GM19023 (cell line): Measurements from ENCODE around the gene PSMB1.

Source experiments
- ATAC-seq: cut with Tn5 transposase; IDR thresholded peaks from one replicate; pipeline ENCODE4 v1.9.1; 2021; ENCODE audit warnings: mild to moderate bottlenecking, moderate library complexity; ENCODE audit not compliant: unreplicated experiment

PSMB1 gene

GRCh38 chr6:170552765-170553533 is at the start of gene PSMB1:
PSMB1 (minus strand) TSS chr6:170553307; CDS start chr6:170553242, 65 bp downstream.
- peak; percentile 61 for ATAC-seq

GRCh38 chr6:170597278-170597677 is 44.2 kb upstream of the PSMB1 start:
- no peak for ATAC-seq

- ATAC-seq = no peak
Measured at GRCh38 chr6:170596426-170596825, 43.3 kb upstream of the PSMB1 start.

- ATAC-seq = no peak
Measured at GRCh38 chr6:170590725-170591124, 37.6 kb upstream of the PSMB1 start.

- ATAC-seq = peak; percentile 37
Measured at GRCh38 chr6:170584954-170585498, 31.9 kb upstream of the PSMB1 start.

GRCh38 chr6:170584181-170584953 is 31.3 kb upstream of the PSMB1 start, which contains the start of gene PDCD2:
PDCD2 (minus strand) TSS chr6:170584637; CDS start chr6:170584581, 56 bp downstream.
- ATAC-seq = peak; percentile 96

DNA sequence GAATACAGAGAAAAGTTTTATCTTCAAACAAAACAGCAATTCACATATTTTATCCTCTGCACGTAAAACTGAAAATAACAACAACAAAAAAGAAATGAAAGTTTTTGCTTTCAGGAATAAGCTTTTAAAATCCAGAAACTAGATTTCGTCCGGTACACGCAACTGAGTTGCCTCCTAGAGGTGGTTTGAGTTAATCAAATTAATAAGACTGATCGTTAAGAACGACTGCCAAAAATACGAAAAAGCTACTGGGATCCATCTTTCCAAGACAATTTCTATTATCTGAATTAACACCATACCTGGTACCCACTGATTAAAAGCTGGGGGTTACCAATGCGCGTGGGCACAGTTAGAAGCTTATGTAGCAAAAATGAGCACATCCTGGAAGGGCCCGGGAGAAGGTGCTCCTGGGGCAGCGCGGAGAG is 30.7 kb upstream of the PSMB1 start:
- ATAC-seq = no peak

DNA sequence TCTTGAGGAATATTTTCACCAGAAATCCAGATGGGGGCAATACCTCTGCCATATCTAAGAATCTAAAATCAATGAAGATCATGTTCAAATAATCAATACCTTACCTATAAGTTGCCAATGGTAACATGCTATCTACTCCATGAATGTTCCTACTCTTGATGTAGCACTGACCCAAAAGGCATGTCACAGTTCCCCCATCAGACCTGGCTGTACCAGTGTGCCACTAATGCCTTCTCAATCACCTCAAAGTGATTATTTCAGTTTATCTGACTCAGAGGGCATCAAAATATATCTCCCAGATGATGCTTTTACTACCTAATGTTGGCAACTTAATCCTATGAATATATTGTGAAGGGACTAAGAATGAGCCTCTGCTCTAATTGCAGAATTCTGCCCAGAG is 25.8 kb upstream of the PSMB1 start:
- no peak for ATAC-seq

DNA sequence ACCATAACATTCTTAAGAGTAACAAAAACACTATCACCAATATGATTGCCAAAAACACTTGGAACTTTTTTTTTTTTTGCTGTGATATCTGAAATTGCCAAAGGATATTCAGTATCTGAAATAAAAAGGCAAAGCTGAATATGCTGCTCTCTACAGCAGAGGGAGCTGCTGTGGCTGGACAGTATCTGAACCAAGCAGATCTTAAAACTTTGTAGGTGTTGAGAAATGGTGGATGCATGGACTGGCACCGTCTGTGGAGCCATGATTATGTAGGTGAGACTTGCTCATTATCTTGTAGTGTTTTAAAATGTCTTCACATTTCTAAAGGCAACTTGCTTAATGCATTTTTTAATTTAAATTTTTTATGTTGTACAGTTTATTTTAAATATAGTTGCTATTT is 22.1 kb upstream of the PSMB1 start:
- no peak for ATAC-seq

DNA sequence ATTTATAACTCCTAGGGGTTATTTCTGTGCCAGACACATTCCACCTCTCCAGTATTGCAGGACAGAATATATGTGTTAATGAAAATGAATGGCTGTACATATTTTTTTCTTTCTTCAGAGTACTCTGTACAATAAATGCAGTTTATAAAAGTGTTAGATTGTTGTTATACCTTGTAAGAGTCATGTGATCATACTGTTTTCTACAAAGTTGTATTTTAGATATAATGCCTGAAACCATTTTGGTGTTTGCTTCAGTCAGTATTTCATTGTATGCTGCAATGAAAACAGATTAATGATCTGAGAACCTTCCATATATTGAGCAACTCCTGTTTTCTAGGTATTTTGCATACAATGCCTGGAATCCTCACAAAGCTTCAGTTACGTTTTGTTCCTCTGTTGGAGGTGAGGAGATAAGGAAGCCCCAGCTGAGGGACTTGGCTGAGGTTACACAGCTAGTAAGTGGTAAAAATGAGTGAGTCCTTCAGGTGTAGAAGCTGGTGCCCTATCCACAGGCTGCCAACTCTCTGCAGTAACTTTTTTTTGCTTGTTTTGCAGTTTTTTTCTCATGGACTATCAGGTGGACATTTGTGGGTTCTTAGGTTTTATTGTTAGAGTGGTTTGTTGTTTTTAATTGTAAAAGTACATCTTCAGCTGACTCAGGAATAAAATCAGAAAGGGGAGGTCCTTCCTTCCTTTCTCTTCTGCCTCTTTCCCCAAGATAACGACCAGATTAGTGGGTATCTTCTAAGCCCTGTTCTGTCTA is 19.8 kb upstream of the PSMB1 start:
- ATAC-seq = no peak

GRCh38 chr6:170564936-170565530 is 11.9 kb upstream of the PSMB1 start:
- ATAC-seq = no peak

DNA sequence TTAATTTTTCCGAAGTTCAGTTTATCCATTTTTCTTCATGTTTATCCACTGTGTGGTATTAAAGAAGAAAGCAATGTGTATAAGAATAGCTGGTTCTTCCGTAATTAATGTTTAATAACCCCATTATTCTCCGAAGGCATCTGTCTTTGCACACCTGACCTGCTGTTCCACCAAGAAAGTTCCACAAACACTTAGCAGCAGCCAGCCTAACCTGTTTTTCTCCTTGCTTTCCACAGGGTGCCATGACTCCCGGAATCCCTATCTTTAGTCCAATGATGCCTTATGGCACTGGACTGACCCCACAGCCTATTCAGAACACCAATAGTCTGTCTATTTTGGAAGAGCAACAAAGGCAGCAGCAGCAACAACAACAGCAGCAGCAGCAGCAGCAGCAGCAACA is 8.4 kb upstream of the PSMB1 start:
- no peak for ATAC-seq

GRCh38 chr6:170555305-170555704 is 2.2 kb upstream of the PSMB1 start:
- no peak for ATAC-seq

GRCh38 chr6:170554796-170555137 is 1.7 kb upstream of the PSMB1 start:
- ATAC-seq = no peak

- ATAC-seq = peak; percentile 95
Measured at GRCh38 chr6:170554013-170554795, 1.1 kb upstream of the PSMB1 start, which contains the start of gene TBP. TBP (plus strand) TSS chr6:170554369; CDS start chr6:170557030, 2,661 bp downstream.

- peak; percentile 36 for ATAC-seq
Measured at GRCh38 chr6:170553534-170554012, 466 bp upstream of the PSMB1 start.

DNA sequence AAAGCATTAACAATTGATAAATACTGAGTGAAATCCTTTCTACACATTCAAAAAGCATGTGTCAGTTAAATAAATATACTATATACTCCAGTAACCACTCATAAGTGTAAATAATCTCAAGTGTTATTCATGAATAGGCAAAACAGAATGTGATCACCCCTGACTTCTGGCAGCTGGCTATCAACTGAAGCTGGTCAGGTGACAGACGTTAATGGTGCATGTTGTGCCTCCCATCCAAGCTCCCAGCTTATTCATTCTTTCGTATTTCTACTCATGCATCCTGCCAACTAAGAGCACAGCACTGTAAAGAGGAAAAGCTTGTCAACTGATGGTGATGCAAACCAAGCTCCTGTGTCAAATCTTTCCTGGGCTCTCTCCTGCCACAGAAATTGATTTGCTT is 7.7 kb downstream of the PSMB1 start:
- ATAC-seq = no peak

DNA sequence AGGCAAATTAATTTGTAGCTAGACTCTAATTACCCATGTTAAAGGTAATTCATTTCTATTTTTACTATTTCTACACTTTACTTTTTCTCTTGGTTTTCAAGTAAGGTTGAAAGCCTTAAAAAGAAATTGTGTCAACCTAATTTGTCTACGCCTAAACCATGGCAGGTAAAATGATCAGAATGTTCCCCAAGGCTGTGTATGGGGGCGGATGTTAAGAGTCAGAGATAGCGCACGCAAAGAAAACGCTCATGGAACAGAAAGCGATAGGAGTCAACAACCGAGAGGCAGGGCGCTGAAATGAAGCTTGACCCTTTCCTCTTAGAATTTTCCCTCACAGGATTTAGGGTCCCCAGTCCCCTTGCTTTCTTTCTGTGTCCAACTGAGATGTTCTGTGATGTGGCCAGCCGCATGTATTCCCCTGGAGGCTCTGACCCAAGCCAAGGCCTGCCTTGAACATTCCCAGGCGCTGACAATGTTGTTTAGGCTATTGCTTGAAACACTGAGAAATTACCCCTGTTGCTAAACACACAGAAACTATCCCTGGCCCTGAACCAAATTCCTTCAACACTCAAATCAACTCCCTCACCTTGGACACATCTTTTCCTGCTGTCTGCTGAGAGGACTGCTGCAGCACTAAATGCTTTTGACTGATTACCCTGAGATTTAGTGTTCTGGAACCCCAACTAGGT is 10.9 kb downstream of the PSMB1 start:
- ATAC-seq = no peak

GRCh38 chr6:170537329-170537728 is 15.8 kb downstream of the PSMB1 start:
- ATAC-seq = no peak
